GM19043 (cell line): ENCODE measurements around the gene ANGEL1.

ENCODE experiments used
- ATAC-seq: cut with Tn5 transposase; IDR thresholded peaks from one replicate; pipeline ENCODE4 v1.9.1; 2021; ENCODE audit warnings: low read depth; ENCODE audit not compliant: unreplicated experiment

Gene ANGEL1

DNA sequence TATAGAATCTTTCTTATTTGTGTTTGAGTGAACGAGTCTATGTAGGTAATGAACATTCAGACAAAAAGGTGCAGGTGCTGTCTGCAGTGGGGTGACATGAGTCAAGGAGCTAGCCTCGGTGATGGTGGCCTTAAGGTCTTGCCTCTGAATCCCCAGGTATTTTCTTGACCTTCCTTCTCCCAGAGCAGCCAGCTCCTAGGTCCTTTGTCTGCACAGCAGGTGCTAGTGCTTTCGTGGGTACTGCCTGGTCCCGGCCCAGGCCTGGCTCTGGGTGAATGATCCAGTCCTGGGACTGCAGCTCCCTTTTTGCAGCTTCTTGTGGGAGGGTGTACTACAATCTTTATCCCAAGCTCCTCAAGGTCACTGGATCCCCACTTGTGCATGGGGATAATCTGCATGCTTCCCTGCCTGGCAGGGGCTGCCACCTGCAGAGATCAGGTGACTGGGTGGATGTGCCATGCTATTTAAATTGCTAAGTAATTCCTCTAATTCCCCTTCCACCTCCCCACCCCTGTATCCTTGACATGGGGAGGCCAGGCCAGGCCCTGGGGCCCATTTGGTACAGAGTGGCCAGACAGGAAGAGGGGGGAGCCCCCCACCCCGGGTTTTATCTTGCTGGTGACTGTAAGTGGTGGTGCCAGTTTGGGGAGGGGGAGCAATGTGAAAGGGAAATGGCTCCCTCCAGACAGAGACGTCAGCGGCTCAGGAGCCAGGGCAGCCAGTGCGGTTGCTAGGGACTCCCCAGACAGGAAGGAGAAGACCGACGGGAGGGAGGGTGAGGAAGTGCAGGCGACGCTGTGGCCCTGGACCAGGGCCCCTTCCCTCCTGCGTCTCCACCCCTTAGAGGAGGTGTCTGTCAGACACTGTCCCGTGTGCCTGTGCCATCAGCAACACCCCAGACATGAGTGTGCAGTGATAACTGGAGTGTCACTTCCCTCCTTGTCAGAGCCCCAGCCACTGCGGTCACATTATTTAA is 44.7 kb downstream of the ANGEL1 start:
- peak; percentile 90 for ATAC-seq

DNA sequence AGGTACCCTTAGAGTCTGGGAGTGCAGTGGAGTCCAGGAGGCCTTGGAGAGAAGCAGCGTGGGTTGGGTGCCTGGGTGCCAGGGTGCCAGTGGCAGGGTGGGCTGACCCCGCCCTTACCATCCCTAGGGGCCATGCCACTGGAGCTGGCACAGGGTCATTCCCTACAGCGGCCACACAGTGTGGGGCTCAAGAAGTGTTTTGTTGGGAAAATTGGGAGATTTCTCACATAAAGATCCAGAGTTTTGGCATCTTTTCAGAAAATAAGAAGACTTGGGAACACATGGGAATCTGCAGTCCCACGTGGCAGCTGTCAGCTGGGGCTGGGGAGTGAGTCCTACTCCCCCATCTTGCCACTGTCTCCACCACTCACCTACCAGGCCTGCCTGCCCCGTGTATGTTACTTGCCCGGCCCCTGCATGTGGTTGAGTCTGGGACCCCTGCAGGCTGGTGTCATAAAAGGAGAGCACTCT is 47.2 kb downstream of the ANGEL1 start:
- ATAC-seq, result no peak

DNA sequence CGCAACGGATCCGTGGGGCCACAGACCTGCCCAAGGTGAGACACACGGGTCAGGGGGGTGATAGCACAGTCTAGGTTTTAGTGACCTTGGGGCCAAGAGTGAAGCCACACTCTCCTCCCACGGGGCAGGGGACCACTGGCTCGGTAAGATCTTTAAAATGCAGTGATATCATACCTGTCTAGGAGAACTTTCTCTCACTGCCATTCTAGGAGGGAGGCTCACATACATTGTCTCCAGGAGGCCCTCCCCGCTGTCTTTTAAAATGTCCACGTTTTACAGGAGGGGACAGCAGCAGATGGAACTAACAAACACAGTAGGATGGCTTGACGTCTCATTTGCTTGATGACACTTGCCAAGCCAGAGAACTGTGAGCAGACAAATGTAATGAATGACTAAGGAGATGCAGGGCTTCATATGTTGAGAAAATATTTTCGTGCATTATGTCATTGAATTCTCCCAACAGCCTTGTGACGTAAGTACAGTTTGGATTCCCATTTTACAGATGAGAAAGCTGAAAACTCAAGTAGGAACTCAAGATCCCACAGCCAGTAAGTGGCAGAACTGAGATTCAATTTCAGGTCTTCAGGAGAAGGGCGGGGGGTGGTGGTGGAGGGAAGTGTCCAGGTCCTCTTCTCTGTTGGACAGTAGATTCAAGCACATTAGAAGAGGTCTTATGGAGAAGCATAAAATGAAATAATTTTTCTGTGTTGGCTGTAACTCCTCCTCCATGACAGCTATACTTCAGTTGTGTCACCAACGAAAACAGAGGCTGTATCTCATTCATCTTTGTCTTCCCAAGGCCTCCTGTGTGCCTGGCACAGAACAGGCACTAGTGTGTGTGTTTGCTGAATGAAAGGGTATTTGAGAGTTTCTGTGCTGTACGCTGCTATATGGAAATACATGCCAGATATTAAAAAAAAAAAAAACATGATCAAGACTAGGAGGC is 49.3 kb downstream of the ANGEL1 start:
- ATAC-seq, result no peak

DNA sequence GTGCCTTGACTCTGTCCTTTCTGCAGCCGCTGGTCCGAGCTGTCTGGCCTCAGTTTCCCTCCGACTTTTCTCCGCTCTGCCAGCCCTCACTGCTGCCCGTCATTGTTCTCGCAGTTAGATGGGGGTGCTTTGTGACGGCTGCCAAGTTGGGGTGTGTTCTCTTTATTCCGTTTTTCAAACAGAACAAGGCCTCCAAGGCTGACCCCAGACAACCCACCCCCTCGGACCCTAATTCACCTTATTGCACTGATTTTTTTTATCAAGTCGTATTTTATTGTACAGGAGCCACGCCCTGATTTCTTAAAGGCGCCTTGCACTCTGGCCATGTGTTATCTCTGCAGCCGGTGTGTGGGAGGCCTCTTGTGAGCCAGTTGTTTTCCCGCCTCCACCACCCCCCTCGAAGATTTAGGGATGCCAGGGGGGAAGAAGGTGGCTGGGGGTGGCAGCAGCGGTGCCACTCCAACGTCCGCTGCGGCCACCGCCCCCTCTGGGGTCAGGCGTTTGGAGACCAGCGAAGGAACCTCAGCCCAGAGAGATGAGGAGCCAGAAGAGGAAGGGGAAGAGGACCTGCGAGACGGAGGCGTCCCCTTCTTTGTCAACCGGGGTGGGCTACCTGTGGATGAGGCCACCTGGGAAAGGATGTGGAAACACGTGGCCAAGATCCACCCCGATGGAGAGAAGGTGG is 50.1 kb downstream of the ANGEL1 start:
- no peak for ATAC-seq

DNA sequence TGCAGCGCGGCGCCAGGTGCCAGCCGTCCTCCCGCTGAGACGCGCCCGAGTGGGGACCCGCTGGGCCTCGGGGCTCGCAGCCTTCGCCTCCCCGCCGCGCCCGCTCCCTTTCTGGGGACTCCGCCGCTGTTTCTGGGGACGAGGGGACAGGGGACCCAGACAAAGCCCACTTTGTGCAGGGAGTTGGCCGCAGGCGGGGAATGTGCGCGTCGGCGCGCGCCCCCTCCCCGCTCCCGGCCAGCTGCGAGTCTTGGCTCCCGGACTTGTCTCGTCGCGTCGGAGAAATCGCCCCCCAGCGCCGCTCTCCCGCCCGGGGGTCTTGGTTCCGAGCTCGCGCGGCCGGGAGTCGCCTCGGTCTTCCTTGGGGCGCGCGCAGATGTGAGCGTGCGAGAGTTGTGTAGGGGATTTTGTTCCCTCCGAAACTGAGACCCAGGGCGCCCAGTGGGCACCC is 50.7 kb downstream of the ANGEL1 start:
- no peak for ATAC-seq

DNA sequence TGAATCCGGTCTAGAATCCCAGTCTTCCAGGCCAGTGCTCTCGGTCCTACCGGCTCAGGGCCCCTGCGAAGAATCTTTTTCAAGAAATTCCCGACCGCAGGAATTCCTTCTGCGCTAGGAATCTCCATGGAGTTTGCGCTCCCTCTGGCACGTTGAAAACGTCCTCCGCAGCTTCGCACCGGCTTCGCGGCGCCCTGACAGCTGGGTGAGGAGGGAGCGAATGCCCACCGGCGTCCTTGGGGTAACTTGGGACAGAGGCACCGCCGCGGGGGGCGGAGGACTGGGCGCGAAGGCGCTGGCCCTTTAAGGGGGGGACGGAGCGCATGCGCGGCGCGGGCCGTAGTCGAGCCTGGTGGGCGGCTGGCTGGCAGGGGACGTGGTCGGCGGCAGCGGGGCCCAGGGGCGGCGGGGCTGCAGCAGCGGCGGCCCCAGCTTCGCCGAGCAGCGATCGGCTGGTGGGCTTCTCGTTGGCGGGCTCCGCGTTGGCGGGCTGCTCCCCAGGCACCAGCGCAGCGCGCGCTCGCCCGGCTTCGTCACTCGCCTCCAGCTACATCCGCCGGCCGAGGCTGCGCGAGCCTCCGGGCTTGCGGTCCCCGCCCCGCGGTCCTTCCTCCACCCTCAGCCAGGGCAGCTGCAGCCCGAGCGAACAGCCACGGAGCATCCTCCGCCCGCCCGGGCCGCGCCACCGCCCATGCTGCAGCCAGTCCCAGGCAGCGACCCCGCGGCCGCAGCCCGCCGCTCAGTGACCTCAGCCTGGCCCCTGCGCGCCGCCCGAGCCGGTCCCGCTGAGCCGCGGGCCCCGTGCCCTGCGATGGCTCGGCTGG is 51.3 kb downstream of the ANGEL1 start, which contains the start of gene VASH1:
Gene VASH1 (plus strand): TSS at position 333 of the 824 bp plus-strand sequence. CDS start 1,354 bp downstream, outside the sequence.
- ATAC-seq, result peak; percentile 85

DNA sequence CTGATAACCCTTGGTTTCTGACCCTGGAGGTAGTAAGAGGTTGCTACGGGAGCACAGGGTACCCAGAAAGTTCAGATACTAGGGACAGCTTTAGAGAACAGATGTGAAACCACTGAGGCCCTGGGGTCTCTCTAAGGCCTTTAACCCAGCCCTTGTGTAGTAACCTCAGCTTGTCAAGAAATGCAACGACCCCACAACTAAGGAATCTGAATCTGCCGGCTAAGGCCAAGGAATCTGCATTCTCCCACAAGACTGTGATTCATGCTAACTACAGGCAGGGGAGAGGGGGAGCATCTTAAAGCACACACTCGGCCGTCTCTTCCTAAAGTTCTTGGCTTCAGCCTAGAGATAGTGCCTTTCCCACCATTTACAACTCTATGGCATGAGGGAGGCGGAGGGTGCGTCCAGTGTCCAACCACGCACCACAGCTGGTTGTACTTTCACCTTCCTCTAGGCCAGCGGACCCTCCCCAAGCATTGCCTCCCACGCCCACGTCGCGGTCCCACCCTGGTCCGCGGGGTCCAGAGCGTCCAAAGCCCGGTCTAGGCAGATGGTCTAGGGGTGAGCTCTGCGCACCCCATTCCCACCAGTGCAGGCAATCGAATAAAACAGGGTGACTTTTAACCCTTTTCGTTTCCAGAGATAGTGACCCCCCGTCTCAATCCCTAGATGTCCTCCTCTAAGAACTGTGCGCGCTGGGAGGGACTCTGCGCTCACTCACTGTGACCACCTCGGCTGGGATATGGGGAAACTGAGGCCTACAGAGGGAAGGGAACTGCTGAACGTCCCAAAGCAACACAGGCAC is 52.1 kb downstream of the ANGEL1 start:
- no peak for ATAC-seq

DNA sequence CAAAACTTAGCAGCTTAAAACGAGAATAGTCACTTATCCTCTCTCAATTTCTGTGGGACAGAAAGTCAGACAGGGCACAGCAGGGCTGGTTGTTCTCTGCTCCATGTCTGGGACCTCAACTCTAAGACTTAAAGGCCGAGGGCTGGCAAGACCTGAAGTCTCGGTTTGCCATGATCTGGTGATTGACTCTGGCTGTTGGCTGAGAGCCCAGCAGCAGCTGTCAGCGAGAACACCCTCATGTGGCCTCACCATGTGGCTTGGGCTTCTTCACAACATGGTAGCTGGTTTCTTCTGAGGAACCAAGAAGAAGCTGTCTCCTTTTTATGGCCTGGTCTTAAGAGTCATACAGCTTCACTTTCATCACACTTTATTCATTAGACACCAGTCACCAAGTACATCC is 53.1 kb downstream of the ANGEL1 start:
- no peak for ATAC-seq

DNA sequence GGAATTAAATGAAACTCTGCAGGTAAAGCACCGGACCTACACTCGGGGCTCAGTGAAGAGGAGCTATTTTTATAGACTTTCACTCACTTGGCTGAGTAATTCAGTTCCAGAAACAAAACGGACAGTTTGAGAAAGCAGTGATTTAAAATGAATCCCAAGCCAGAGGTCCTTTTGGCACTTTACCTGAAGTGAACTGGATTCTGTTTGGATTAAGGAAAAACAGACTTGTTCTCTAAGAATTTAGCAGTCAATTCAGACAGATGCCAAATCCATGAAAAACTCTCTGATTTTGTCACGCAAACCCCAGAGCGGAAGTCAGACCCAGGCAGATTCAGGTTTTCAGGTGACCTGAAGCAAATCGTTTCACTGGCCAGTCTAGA is 56.3 kb downstream of the ANGEL1 start:
- ATAC-seq, result no peak

DNA sequence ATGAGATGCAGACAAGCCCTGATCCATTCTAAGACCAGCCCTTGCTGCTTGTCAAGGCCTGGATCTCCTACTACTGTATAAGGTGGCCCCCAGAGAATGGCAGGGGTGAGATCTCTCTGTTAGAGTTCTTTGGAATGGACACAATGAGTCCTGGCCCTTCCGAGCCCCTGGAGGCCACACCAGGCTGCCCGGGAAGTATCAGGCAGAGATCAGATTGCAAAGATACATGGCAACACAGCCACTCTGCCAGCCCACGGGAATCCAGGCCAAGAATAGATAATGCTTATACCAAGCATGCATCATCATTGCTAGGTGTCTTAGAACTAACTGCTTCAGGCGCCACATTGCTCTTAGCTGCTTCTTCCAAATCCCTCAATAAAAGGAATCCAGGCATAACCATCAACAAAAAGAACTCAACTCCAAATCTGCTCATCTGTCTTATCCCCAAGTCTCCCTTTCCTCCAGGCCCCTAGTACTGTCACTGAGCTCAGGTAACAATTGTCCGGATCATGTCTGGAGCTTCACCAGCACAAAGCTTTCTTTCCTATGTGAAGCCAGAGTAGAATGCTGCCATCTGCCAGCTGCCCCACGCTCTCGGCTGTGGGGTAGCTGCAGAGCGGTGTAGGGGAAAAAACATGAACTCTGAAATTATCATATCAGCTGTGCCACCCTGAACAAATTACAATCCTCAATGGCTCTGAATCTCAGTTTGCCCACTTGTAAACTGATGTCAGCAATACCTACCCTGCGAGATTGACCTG is 56.9 kb downstream of the ANGEL1 start:
- ATAC-seq, result no peak

DNA sequence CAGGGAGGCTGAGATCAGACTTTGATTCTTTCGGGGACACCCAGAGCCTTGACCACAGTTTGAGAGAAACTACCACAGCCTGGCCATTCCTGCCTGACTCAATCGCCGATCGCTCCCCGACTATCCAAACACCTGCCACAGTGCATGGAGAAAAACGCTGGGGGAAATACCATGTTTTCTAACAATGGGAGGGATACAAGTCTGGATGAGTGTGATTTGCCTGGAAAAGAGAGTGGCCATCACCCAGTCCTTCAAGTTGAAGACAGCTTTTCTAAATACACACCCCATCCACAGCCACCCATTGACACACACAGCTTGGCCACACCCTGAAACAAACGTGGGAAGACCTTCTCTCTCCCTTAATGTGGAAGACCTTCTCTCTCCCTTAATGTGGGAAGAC is 58.1 kb downstream of the ANGEL1 start:
- ATAC-seq, result no peak

DNA sequence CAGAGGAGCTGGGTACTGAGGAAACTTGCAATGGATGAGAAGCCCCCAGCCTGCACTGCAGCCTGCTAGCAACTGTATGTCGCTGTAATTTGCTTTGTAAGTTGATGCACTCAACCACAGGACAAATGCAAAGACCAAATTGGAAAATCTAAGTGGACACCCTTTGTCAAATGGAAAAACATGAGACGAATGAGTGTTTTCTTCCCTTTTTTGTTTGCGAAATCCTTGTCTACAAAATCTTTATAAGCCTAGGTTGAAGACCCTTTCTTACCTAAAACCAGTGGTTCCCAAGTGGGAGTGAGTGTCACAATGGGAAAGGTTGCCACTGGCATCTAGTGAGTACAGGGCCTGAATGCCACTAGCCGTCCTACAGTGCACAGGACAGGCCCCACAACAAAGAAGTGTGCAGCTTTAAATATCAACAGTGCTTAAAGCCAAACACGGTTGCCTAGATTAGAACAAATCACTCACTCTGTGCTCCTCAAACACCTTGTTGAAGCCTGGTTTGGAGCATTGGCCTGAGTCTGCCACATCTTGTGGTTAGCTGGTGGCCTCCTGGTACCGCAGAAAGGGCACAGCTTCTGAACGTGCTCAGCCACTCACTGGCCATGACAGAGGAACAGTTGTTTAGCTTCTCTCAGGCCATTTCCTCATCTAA is 59.0 kb downstream of the ANGEL1 start:
- no peak for ATAC-seq

DNA sequence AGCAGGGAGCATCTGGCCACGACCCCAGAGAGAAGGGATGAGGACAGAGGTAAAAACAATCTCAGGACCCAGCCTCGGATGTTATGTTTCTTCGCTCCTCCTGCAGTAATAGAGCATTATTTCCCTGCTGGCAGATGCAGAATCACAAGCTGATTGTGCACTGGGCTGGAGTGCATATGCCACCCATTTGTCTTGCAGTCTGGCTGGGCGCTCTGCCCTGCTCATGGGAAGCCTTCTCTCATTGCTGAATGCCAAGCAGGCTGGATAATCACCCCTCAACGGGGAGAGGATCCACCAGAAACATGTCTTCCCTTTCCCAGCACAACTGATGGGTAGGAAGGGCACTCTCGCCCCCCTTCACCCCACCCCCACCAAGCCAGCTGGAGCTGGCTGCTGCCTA is 59.9 kb downstream of the ANGEL1 start:
- no peak for ATAC-seq

DNA sequence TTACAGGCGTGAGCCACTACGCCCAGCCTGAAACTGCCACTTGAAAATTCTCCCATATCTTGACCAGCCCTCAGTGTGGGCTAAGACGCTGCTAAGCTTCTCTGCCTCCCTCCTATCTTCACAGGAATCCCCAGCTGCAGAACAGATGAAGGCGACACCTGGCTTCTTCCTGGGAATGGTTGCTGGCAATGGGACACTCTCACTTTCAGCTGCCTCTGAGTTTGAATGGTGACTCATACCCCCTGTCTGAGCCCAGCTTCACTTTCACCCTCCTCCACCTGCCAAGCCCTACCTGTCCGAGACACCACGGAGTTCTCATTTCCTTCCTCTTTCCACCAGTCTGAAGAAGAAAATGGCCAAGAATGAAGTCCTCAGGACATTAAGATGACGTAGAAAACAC is 69.7 kb downstream of the ANGEL1 start:
- ATAC-seq, result no peak

DNA sequence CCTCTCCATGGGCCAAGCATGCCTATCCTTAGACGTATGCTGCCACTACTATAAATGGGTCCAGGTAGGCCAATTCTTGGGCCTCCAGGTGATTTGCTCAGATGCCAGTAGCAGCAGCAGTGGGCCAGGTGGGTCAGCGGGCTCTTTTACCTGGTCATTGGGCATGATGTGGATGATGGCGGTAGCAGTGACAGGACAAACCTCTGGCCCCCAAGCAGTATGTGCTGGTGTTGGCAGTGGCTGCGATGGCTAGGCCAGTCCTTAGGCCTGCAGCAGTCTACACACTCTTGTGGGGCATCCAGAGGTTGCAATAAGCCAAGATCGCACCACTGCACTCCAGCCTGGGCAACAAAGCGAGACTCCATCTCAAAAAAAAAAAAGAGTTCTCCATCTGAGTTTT is 70.5 kb downstream of the ANGEL1 start:
- ATAC-seq, result no peak

DNA sequence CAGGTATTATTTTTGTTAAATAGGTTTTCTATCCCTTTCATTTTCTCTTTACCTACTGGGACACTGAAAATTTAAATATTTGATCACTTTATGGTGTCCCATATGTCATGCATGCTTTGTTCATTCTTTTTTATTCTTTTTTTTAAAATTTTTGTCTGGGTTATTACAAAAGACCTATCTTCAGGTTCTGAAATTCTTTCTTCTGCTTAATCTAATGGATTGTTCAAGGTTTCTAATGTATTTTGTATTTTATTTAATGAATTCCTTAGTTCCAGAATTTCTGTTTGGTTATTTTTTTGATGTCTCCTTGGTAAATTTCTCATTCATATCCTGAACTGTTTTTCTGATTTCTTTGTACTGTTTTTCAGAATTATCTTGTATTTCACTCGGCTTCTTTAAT is 71.6 kb downstream of the ANGEL1 start:
- ATAC-seq, result no peak
